ENCODE measurements around the gene RERE. TPM values are rescaled to one million over a fixed set of nuclear protein-coding genes. Genes with fewer than 3 reads are reported as not detected.

Gene RERE
- total RNA-seq, 1 donor from 2014 or later: 76.8 TPM

- no peak for TF ChIP-seq CTCF (IDR thresholded peaks at IDR 0.05)
- Mint-ChIP-seq H3K4me1 (ENCODE audit: unreplicated experiment) (peaks cover 15% of the 10 kb centered on the region), H3K36me3 (ENCODE audit: unreplicated experiment) (no peaks in the 10 kb centered on the region), H3K27ac (ENCODE audit: unreplicated experiment) (no peak overlapping the region), H3K4me3 (ENCODE audit: unreplicated experiment) (no peak overlapping the region), H3K27me3 (ENCODE audit: unreplicated experiment) (no peaks in the 10 kb centered on the region), H3K9me3 (ENCODE audit: unreplicated experiment) (no peaks in the 10 kb centered on the region)
- no peak for DNase-seq (ENCODE audit: extremely low spot score, unreplicated experiment)
Measured at GRCh38 chr1:8312235-8313218, 504.9 kb downstream of the RERE start.

GRCh38 chr1:8311068-8311718 lies 506.2 kb downstream of the RERE start:
- Mint-ChIP-seq H3K9me3 (ENCODE audit: unreplicated experiment) (no peaks in the 10 kb centered on the region), H3K4me3 (ENCODE audit: unreplicated experiment) (no peak overlapping the region), H3K27ac (ENCODE audit: unreplicated experiment) (no peak overlapping the region), H3K36me3 (ENCODE audit: unreplicated experiment) (no peaks in the 10 kb centered on the region), H3K4me1 (ENCODE audit: unreplicated experiment) (peaks cover 15% of the 10 kb centered on the region), H3K27me3 (ENCODE audit: unreplicated experiment) (no peaks in the 10 kb centered on the region)
- DNase-seq (ENCODE audit: extremely low spot score, unreplicated experiment): no peak
- no peak for TF ChIP-seq CTCF (IDR thresholded peaks at IDR 0.05)

GRCh38 chr1:8307628-8308027 lies 509.8 kb downstream of the RERE start:
- no peak for DNase-seq (ENCODE audit: extremely low spot score, unreplicated experiment)
- H3K36me3 Mint-ChIP-seq (ENCODE audit: unreplicated experiment): no peaks in the 10 kb centered on the region

GRCh38 chr1:8303876-8304275 lies 513.6 kb downstream of the RERE start:
- Mint-ChIP-seq H3K27ac (ENCODE audit: unreplicated experiment) (no peak overlapping the region), H3K9me3 (ENCODE audit: unreplicated experiment) (no peaks in the 10 kb centered on the region), H3K27me3 (ENCODE audit: unreplicated experiment) (no peaks in the 10 kb centered on the region), H3K4me1 (ENCODE audit: unreplicated experiment) (peaks cover 11% of the 10 kb centered on the region), H3K36me3 (ENCODE audit: unreplicated experiment) (no peaks in the 10 kb centered on the region), H3K4me3 (ENCODE audit: unreplicated experiment) (no peak overlapping the region)
- TF ChIP-seq CTCF (IDR thresholded peaks at IDR 0.05): no peak
- no peak for DNase-seq (ENCODE audit: extremely low spot score, unreplicated experiment)

More at GRCh38 chr1:8307628-8308027, 509.8 kb downstream of the RERE start:
- no peaks in the 10 kb centered on the region for H3K9me3 Mint-ChIP-seq (ENCODE audit: unreplicated experiment)
- H3K4me1 Mint-ChIP-seq (ENCODE audit: unreplicated experiment): peaks cover 6% of the 10 kb centered on the region
- TF ChIP-seq CTCF (IDR thresholded peaks at IDR 0.05): no peak
- H3K4me3 Mint-ChIP-seq (ENCODE audit: unreplicated experiment): no peak overlapping the region
- H3K27me3 Mint-ChIP-seq (ENCODE audit: unreplicated experiment): no peaks in the 10 kb centered on the region
- no peak overlapping the region for H3K27ac Mint-ChIP-seq (ENCODE audit: unreplicated experiment)

GRCh38 chr1:8303141-8303540 lies 514.3 kb downstream of the RERE start:
- Mint-ChIP-seq H3K27ac (ENCODE audit: unreplicated experiment) (no peak overlapping the region), H3K27me3 (ENCODE audit: unreplicated experiment) (no peaks in the 10 kb centered on the region), H3K9me3 (ENCODE audit: unreplicated experiment) (no peaks in the 10 kb centered on the region), H3K36me3 (ENCODE audit: unreplicated experiment) (no peaks in the 10 kb centered on the region), H3K4me3 (ENCODE audit: unreplicated experiment) (no peak overlapping the region), H3K4me1 (ENCODE audit: unreplicated experiment) (peaks cover 11% of the 10 kb centered on the region)
- no peak for DNase-seq (ENCODE audit: extremely low spot score, unreplicated experiment)
- no peak for TF ChIP-seq CTCF (IDR thresholded peaks at IDR 0.05)
